ENCODE results near the gene EI24.

DNA sequence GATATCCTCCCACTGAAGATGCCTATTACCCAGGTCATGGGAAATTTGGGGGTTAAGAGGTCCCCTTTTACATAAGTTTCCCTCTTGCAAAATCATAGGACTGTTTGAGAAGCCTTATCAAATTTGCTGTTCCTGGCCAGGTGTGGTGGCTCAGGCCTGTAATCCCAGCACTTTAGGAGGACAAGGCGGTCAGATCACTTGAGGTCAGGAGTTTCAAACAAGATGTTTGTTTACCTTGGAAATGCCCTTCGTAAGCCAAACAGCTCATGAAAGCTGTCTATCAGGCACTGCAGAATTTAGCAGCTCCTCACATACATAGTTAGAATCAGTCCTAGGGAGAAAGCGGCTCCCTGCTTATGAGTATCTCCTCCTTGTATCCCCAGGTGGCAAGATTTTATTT, 4.9 kb upstream of the EI24 start:
- TF ChIP-seq, protein P1, sequence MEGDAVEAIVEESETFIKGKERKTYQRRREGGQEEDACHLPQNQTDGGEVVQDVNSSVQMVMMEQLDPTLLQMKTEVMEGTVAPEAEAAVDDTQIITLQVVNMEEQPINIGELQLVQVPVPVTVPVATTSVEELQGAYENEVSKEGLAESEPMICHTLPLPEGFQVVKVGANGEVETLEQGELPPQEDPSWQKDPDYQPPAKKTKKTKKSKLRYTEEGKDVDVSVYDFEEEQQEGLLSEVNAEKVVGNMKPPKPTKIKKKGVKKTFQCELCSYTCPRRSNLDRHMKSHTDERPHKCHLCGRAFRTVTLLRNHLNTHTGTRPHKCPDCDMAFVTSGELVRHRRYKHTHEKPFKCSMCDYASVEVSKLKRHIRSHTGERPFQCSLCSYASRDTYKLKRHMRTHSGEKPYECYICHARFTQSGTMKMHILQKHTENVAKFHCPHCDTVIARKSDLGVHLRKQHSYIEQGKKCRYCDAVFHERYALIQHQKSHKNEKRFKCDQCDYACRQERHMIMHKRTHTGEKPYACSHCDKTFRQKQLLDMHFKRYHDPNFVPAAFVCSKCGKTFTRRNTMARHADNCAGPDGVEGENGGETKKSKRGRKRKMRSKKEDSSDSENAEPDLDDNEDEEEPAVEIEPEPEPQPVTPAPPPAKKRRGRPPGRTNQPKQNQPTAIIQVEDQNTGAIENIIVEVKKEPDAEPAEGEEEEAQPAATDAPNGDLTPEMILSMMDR (IDR thresholded peaks at IDR 0.05; ENCODE audit: insufficient read depth, low read length, poor library complexity, severe bottlenecking): no peak
- no peak for TF ChIP-seq EZH2phosphoT487 (conservative IDR thresholded peaks at IDR 0.05; ENCODE audit: low read length)
